GM21390 (cell line): Measurements from ENCODE around the gene MLANA.

Experiments used
- ATAC-seq: cut with Tn5 transposase; IDR thresholded peaks from one replicate; pipeline ENCODE4 v1.9.1; 2021; ENCODE audit not compliant: unreplicated experiment

MLANA gene

DNA sequence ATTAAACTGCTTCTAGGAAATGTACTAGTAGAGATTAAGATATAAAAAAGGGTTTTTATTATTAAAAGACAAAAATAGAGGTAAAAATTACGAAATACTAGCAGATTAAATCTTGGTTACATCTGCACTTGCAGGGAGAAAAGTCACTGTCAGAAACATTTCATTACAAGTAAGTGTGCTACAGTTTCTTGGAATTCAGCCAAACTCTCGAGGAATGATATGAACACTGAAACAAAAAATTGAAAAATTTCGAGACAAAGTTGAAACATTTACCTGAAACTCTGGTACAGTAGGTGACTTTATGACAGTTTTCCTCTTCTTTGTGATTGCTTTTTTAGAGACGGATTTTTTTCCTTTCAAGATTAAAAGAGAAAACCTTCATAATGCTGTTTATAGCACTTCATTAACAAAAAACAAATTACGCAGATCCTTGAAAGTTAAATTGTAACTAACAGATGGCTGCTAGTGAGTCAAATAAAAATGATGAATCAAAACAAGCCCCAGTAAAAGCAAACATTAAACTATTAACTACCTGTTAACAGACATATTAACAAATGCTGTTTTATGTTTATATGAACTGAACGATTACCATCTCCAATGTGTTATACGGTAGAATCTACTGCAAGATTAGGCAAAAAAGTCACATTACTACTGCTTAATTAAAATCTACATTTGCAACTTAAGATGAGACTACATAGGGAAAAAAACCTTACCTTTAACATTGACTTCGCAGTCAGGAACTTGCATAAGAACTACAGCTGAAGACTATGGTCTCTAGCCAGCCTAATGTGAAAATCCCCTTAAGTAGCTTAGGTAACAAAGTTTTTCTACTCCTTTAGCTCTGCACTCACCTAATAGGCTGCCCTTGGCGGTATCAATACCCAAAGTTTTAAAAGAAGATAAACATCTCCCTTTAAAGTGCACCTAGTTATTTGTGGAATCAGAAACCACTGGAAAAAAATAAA lies 63.3 kb downstream of the MLANA start:
- no peak for ATAC-seq

DNA sequence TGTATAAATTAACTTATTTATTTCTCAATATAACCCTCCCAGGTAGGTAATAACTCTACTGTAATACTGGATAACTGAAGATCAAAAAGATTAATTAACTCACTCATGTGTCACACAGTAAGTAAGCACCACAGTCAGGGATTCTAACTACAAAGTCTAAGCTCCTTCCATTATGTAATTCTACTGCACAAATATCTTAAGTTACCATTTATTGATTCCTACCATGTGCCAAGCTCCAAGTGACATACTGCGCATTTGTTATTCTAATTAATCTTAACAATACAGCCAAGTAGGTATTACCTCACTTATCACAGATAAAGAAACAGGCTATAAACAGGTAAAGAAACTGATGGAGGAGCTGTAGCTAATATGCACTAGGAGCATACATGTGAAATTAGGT lies 66.5 kb downstream of the MLANA start:
- ATAC-seq: no peak

DNA sequence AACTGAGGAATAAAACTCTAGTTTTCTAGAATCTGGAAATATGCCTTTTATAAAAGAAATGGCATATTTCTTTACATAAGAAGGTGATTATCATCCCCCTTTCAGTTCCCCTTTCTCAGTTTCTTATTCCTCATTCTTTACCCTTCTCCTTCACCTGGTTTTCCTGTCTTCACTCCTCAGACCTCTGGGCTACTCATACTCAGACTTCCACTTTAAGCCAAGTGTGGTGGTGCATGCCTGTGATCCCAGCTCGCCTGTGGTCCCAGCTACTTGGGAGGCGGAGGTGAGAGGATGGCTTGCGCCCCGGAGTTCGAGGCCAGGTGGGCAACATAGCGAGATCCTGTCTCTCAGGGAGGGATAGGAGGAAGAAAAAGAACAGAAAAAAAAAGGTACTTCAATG lies 67.6 kb downstream of the MLANA start:
- ATAC-seq: no peak
